Measurements from ENCODE around the gene RALGPS1.

DNA sequence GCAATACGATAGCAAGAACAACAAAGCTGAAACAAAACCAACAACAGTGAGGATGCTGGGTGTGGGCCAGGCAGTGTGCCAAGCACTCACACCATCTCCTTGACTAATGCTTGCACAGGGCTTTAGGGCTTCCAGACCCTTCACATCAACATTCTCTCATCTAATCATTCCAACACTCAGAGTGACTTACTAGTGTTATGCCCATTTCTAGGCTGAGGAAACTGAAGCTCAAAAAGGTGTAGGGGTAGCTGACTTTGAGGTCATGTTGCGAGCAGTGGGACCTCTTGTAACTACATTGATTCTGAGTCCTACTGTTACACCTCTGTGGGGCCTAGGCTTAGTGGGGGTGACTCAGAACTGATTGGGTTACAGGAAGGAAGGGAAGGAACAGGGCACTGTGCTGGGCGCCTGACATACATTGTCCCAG lies 198.2 kb downstream of the RALGPS1 start:
- TF ChIP-seq, protein P1, sequence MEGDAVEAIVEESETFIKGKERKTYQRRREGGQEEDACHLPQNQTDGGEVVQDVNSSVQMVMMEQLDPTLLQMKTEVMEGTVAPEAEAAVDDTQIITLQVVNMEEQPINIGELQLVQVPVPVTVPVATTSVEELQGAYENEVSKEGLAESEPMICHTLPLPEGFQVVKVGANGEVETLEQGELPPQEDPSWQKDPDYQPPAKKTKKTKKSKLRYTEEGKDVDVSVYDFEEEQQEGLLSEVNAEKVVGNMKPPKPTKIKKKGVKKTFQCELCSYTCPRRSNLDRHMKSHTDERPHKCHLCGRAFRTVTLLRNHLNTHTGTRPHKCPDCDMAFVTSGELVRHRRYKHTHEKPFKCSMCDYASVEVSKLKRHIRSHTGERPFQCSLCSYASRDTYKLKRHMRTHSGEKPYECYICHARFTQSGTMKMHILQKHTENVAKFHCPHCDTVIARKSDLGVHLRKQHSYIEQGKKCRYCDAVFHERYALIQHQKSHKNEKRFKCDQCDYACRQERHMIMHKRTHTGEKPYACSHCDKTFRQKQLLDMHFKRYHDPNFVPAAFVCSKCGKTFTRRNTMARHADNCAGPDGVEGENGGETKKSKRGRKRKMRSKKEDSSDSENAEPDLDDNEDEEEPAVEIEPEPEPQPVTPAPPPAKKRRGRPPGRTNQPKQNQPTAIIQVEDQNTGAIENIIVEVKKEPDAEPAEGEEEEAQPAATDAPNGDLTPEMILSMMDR (IDR thresholded peaks at IDR 0.05): no peak
- TF ChIP-seq POLR2AphosphoS5 (IDR thresholded peaks at IDR 0.05; ENCODE audit: insufficient read depth in 1 of 2, low read depth in 1 of 2): no peak

Measured in vagina (tissue), 2 donors.